Measurements from ENCODE around the gene IGF1R. TPM values are rescaled to one million over a fixed set of nuclear protein-coding genes. Genes with fewer than 3 reads are reported as not detected.

The IGF1R gene
- total and polyA plus RNA-seq, 2 of the 13 experiments (the other 11 are each of a cell fraction or from before 2014, with no cell fraction given), result 15.9 to 18.4 TPM

- POLR2A ChIA-PET, result no interaction called here
- CTCF ChIA-PET (ENCODE audit: low intra/inter-chr PET ratio, low total read pairs), result no interaction called here
- no peak overlapping the region for H3K4me3 ChIP-seq (replicated peaks in 1 of 3; ENCODE audit: insufficient read depth in 1 of 3, low read depth in 2 of 3, low read length in 3 of 3)
- H2AFZ ChIP-seq (ENCODE audit: low read length), result no peak overlapping the region
- H3K36me3 ChIP-seq (replicated peaks in 1 of 2; ENCODE audit: control insufficient read depth in 1 of 2, insufficient read depth in 2 of 2, low read length in 2 of 2), result no peaks in the 10 kb centered on the region
- H3K9me3 ChIP-seq (ENCODE audit: low read length), result no peaks in the 10 kb centered on the region
- no peak for ATAC-seq
- H4K20me1 ChIP-seq (ENCODE audit: insufficient read depth, low read length), result no peaks in the 10 kb centered on the region
- no peaks in the 10 kb centered on the region for H3K4me1 ChIP-seq (ENCODE audit: insufficient read depth, low read length)
- H3K27me3 ChIP-seq (ENCODE audit: control insufficient read depth in 1 of 2, insufficient read depth in 2 of 2, low read length in 2 of 2), result peaks cover 0 to 4% of the 10 kb centered on the region in 2 experiments; a peak in 2 of 5 replicates
- H3K9ac ChIP-seq (ENCODE audit: insufficient read depth, low read depth, low read length), result no peak overlapping the region
- BruUV-seq (replicated peaks), result no TSS peak
- intact Hi-C loops (cut with micrococcal nuclease; ENCODE audit: unreplicated experiment), result no loop called here
- H3K4me2 ChIP-seq (ENCODE audit: low read depth, low read length), result no peak overlapping the region
- DNase-seq (ENCODE audit: low spot score), result no peak
- in situ Hi-C loops (cut with HindIII; ENCODE audit: extremely low pct_ligation_motif_present, low pct_unique_long_range_greater_than_20kb), result no loop called here
- WGBS (ENCODE audit: low lambda C conversion rate), result 2% methylated on average over 2 of the region's 2 CpGs
- no peak overlapping the region for H3K27ac ChIP-seq (ENCODE audit: extremely low read length, insufficient read depth, low read length)
- H3K79me2 ChIP-seq (ENCODE audit: insufficient read depth, low read length), result no peaks in the 10 kb centered on the region
- no peak for TF ChIP-seq ZNF512B (CRISPR knock-in tag; IDR thresholded peaks at IDR 0.05; ENCODE audit: borderline replicate concordance)
- no peak for FAIRE-seq
These were observed 346.6 kb downstream of the IGF1R start for GRCh38 chr15:98994892-98995291.

- in situ Hi-C loops (cut with HindIII; ENCODE audit: extremely low pct_ligation_motif_present, low pct_unique_long_range_greater_than_20kb), result no loop called here
- peaks cover 0 to 4% of the 10 kb centered on the region in 2 experiments; a peak in 2 of 5 replicates for H3K27me3 ChIP-seq (ENCODE audit: control insufficient read depth in 1 of 2, insufficient read depth in 2 of 2, low read length in 2 of 2)
- ATAC-seq, result no peak
- H3K36me3 ChIP-seq (replicated peaks in 1 of 2; ENCODE audit: control insufficient read depth in 1 of 2, insufficient read depth in 2 of 2, low read length in 2 of 2), result no peaks in the 10 kb centered on the region
- H4K20me1 ChIP-seq (ENCODE audit: insufficient read depth, low read length), result no peaks in the 10 kb centered on the region
- no peak overlapping the region for H3K4me3 ChIP-seq (replicated peaks in 1 of 3; ENCODE audit: insufficient read depth in 1 of 3, low read depth in 2 of 3, low read length in 3 of 3)
- no peak overlapping the region for H3K27ac ChIP-seq (ENCODE audit: extremely low read length, insufficient read depth, low read length)
- TF ChIP-seq ATF7 (IDR thresholded peaks at IDR 0.05) (no peak), ATF7 (CRISPR knock-in tag; IDR thresholded peaks at IDR 0.05) (no peak), ZSCAN30 (CRISPR knock-in tag; IDR thresholded peaks at IDR 0.05) (no peak), ZNF24 (IDR thresholded peaks at IDR 0.05) (no peak), ZNF549 (CRISPR knock-in tag; IDR thresholded peaks at IDR 0.05) (no peak), HDAC1 (CRISPR knock-in tag; IDR thresholded peaks at IDR 0.05) (no peak)
- FAIRE-seq, result no peak
- ChIA-PET POLR2A (no interaction called here), CTCF (ENCODE audit: low intra/inter-chr PET ratio, low total read pairs) (no interaction called here)
- intact Hi-C loops (cut with micrococcal nuclease; ENCODE audit: unreplicated experiment), result no loop called here
- H3K9ac ChIP-seq (ENCODE audit: insufficient read depth, low read depth, low read length), result no peak overlapping the region
- H2AFZ ChIP-seq (ENCODE audit: low read length), result no peak overlapping the region
- H3K4me1 ChIP-seq (ENCODE audit: insufficient read depth, low read length), result no peaks in the 10 kb centered on the region
- BruUV-seq (replicated peaks), result no TSS peak
- H3K79me2 ChIP-seq (ENCODE audit: insufficient read depth, low read length), result no peaks in the 10 kb centered on the region
- no peak for DNase-seq (ENCODE audit: low spot score)
- no peak overlapping the region for H3K4me2 ChIP-seq (ENCODE audit: low read depth, low read length)
- no peaks in the 10 kb centered on the region for H3K9me3 ChIP-seq (ENCODE audit: low read length)
These were observed 347.8 kb downstream of the IGF1R start for GRCh38 chr15:98996169-98996568.
